HUES6 (cell line): ENCODE results near the gene ZNF83.
"Not testable (repeated sequence)": the region's sequence is repeated elsewhere in the genome, so short reads cannot be mapped to it uniquely, and the experiment has no call there.

Experiments
- H3K27ac ChIP-seq: 2 replicates; pipeline ENCODE4 v1.7.0; 2013; ENCODE audit warnings: low read depth, mild to moderate bottlenecking, low read length, inconsistent platforms
- H3K27me3 ChIP-seq: 2 replicates; pipeline ENCODE4 v1.6.1; 2013; ENCODE audit warnings: low read length; ENCODE audit not compliant: control insufficient read depth, insufficient read depth
- H3K36me3 ChIP-seq: 2 replicates; pipeline ENCODE4 v1.6.1; 2013; ENCODE audit warnings: low read length; ENCODE audit not compliant: control insufficient read depth, insufficient read depth
- H3K4me1 ChIP-seq: 2 replicates; pipeline ENCODE4 v1.6.1; 2013; ENCODE audit warnings: low read length; ENCODE audit not compliant: control insufficient read depth, insufficient read depth
- H3K4me3 ChIP-seq: 2 replicates; pipeline ENCODE4 v1.5.1; 2013; ENCODE audit warnings: low read depth, low read length
- H3K9ac ChIP-seq: one replicate; pipeline ENCODE4 v1.6.1; 2013; ENCODE audit warnings: mild to moderate bottlenecking, low read length
- H3K9me3 ChIP-seq: 2 replicates; pipeline ENCODE4 v1.6.1; 2013; ENCODE audit warnings: low read depth, low read length; ENCODE audit not compliant: control insufficient read depth, insufficient read depth

The ZNF83 gene

DNA sequence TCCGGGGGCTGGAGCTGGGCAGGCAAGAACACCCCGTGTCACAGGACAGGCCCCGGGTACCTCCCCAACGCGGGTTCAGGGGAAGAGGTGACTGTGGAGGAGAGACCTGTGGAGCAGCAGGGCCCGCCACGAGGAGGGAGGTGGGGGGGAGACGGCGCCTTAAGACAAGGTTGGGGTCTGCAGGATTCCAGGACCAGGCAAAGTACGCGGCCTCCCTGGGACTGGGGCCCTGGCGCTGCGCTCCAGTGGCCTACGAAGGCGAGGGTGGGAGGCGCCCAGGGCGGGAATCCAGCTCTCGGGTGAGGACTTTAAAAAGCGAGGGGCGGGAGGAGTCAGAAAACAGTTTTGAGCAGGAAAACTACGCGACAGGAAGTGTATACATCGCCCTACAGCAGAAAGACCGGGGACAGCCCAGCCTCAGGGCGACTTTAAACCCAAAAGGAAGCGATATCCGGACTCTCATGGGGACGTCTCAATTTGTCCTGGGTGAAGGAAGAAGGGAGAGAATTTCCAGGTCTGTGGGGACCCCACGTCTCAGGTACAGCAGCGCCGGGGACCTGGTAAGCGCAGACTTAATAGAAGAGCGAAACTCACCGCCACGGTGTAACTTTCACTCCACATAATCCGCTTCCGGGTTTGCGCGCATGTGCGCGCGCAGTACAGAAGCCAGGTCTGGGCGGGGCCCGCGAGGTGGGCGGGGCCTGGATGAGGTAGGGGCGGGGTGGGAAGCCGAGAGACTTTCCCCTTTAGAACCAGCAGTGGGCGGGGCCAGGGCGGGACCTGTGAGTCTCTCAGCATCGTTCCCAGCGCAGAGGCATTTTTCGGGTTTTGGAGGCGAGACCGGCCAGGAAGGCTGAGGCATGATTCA lies at the start of gene ZNF83:
Gene ZNF83, minus strand, starts transcription at position 638 of the 868 bp plus-strand sequence.
- Histone ChIP-seq H3K4me3 (peak within 1 kb of the TSS; percentile 98), H3K36me3 (peaks cover 7% of the 10 kb centered on the region), H3K4me1 (0 out of 2 replicates have a peak, but pooled peaks cover 4% of the 10 kb centered on the region), H3K27ac (peak within 1 kb of the TSS; percentile 90), H3K9me3 (no peaks in the 10 kb centered on the region), H3K27me3 (no peaks in the 10 kb centered on the region), H3K9ac (peak within 1 kb of the TSS; percentile 93)

DNA sequence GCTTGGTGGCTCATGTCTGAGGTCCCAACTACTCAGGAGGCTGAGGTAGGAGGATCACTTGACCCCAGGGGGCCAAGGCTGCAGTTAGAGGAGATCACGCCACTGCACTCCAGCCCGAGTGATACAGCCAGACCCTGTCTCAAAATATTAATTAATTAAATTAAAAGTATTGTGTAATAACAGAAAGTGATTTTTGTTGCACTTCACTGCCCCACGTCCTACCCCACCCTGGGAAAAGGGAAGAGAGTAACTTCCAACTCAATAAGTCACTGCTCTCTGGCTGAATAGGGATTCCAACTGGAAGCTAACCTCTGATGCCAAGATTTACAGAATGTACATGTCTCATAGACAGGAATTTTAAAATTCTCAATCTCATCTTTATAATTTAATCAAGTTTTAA lies 49.5 kb upstream of the ZNF83 start:
- Histone ChIP-seq H3K9ac (no peak overlapping the region), H3K36me3 (peaks cover 9% of the 10 kb centered on the region), H3K4me1 (peaks cover 9% of the 10 kb centered on the region; the same call in 1 of the 2 replicates), H3K4me3 (no peak overlapping the region), H3K27ac (no peak overlapping the region), H3K27me3 (no peaks in the 10 kb centered on the region), H3K9me3 (no peaks in the 10 kb centered on the region)

DNA sequence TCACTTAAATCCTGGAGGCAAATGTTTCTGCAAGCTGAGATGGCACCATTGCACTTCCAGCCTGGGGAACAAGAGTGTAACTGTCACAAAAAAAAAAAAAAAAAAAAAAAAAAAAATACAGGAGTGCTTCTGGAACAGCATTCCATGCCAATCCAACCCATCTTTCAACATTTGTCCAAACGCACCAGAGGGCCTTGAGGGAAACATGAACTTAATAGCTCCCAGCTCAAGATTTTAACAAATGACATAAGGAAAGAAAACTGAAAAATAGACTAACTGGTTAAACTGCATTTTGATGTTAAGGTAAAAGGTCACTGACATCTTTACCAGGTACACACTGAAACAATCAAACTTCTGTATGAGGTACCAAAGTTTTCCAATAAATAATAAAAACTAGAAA lies 47.7 kb upstream of the ZNF83 start:
- H3K9me3 ChIP-seq = no peaks in the 10 kb centered on the region
- peaks cover 3% of the 10 kb centered on the region; the same call in 1 of the 2 replicates for H3K4me1 ChIP-seq
- no peak overlapping the region for H3K4me3 ChIP-seq
- H3K9ac ChIP-seq = no peak overlapping the region
- H3K27ac ChIP-seq = no peak overlapping the region
- H3K36me3 ChIP-seq = peaks cover 14% of the 10 kb centered on the region
- H3K27me3 ChIP-seq = no peaks in the 10 kb centered on the region

DNA sequence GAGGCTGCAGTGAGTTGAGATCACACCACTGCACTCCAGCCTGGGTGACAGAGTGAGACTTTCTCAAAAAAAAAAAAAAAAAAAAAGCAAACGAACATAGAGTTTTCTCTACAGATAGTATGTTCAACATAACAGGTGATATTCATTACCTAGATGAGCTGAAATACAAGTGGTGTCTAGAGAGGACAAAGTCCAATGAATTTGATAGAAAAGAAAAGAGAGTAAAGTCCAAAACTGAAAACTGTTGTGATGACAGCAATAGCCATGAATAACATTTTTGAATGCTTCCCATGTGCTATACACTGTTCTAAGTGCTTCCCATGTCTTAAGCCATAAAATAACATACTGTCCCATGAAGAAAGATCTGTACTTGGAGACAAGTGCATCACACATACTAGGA lies 43.1 kb upstream of the ZNF83 start:
- Histone ChIP-seq H3K9me3 (peaks cover 12% of the 10 kb centered on the region; the same call in 1 of the 2 replicates), H3K36me3 (peaks cover 27% of the 10 kb centered on the region)
- H3K27me3 ChIP-seq, H3K9ac ChIP-seq, H3K4me3 ChIP-seq, H3K27ac ChIP-seq, H3K4me1 ChIP-seq: not testable (repeated sequence)

DNA sequence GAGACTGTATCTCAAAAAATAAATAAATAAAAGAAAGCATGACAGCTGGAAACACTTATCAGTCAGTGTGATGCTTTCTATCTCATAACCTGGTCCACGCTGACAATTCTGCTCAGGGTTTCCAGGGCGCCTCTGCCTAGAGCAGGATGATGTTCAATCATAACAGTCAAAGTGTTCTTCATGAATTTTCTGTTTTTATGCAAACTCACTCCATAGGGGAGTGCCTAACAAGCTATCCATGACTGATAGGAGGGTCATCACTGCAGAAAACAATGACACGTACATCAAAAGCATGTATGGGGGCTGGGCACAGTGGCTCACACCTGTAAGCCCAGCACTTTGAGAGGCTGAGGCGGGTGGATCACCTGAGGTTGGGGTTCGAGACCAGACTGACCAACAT lies 41.4 kb upstream of the ZNF83 start:
- H3K36me3 ChIP-seq = peaks cover 31% of the 10 kb centered on the region
- no peak overlapping the region for H3K9ac ChIP-seq
- no peak overlapping the region for H3K4me3 ChIP-seq
- no peak overlapping the region for H3K27ac ChIP-seq
- no peaks in the 10 kb centered on the region for H3K4me1 ChIP-seq
- H3K9me3 ChIP-seq = peaks cover 24% of the 10 kb centered on the region
- H3K27me3 ChIP-seq = no peaks in the 10 kb centered on the region

DNA sequence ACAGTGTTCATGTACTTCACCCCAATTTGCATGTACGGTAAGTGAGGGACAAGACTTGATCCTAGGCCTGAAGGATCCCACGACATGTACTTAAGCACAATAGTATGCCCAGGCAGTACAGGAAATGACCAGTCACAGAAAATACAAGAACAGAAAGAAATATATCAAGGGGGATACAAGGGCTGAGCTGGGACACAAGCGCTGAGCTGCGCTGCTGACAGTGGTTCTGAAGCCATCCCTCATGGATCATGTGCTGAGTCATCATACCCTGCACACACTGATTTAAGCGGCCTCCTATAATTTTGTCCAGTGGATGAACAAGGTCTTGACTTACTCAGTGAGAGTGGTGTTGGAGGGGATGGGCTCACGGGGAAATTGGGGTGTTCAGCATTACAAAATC lies 37.1 kb upstream of the ZNF83 start:
- H3K4me1 ChIP-seq, H3K27me3 ChIP-seq, H3K4me3 ChIP-seq, H3K9ac ChIP-seq, H3K27ac ChIP-seq: not testable (repeated sequence)
- peaks cover 24% of the 10 kb centered on the region for H3K9me3 ChIP-seq
- H3K36me3 ChIP-seq = peaks cover 16% of the 10 kb centered on the region; the same call in 1 of the 2 replicates

DNA sequence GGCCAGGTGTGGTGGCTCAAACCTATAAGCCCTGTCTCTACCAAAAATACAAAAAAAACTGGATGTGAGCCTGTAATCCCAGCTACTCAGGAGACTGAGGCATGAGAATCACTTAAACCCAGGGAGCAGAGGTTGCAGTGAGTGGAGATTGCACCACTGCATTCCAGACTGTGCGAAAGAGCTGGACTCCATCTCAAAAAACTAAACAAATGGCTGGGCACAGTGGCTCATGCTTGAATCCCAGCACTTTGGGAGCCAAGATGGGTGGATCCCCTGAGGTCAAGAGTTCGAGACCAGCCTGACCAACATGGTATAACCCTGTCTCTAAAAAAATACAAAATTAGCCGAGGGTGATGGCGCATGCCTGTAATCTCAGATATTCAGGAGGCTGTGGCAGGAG lies 34.9 kb upstream of the ZNF83 start:
- H3K36me3 ChIP-seq = peaks cover 9% of the 10 kb centered on the region; the same call in 1 of the 2 replicates
- no peaks in the 10 kb centered on the region for H3K27me3 ChIP-seq

DNA sequence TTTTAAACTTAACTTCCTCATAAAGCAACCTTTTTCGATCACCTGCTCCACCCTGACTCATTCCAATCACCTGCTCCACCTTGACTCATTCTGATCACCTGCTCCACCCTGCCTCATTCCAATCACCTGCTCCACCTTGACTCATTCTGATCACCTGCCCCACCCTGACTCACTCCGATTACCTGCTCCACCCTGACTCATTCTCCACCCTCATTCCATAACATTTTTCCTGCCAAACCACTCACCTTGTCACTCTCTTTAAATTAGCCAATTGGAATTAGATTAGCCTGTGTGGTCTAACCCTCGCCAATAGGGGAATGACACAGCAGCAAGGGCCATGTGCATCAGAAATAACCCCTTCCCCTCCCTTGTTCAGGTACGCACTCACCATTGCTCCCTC lies 31.9 kb upstream of the ZNF83 start:
- H3K9me3 ChIP-seq = peaks cover 3% of the 10 kb centered on the region; the same call in 1 of the 2 replicates
- H3K27me3 ChIP-seq = no peaks in the 10 kb centered on the region
- H3K4me1 ChIP-seq = peaks cover 11% of the 10 kb centered on the region
- no peak overlapping the region for H3K27ac ChIP-seq
- no peak overlapping the region for H3K9ac ChIP-seq
- H3K36me3 ChIP-seq = peaks cover 8% of the 10 kb centered on the region; the same call in 1 of the 2 replicates
- no peak overlapping the region for H3K4me3 ChIP-seq

More for the DNA sequence above, 34.9 kb upstream of the ZNF83 start:
- H3K4me3 ChIP-seq = no peak overlapping the region
- no peak overlapping the region for H3K9ac ChIP-seq
- peaks cover 17% of the 10 kb centered on the region for H3K9me3 ChIP-seq
- H3K4me1 ChIP-seq = peaks cover 6% of the 10 kb centered on the region; the same call in 1 of the 2 replicates
- no peak overlapping the region for H3K27ac ChIP-seq

DNA sequence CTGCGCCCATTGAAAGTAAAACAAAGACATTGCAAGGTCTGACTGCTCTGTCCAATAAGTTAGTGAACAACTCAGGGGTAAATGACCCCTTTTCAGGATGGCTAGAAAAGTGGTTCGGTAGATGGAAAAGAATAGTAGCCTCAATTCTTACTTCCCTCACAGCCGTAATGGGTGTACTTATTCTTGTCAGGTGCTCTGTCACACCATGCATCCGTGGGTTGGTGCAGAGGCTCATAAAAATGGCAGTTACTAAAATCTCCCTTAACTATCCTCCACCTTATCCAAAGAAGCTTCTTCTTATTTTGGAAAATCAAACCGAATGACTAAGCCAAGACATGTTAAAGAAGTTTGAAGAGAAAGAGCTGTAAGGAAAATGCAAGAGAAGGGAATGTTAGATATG lies 31.4 kb upstream of the ZNF83 start:
- H3K9ac ChIP-seq = no peak overlapping the region
- H3K9me3 ChIP-seq = no peaks in the 10 kb centered on the region
- no peak overlapping the region for H3K4me3 ChIP-seq
- H3K36me3 ChIP-seq = peaks cover 6% of the 10 kb centered on the region; the same call in 1 of the 2 replicates
- no peak overlapping the region for H3K27ac ChIP-seq
- no peaks in the 10 kb centered on the region for H3K27me3 ChIP-seq
- peaks cover 16% of the 10 kb centered on the region for H3K4me1 ChIP-seq

DNA sequence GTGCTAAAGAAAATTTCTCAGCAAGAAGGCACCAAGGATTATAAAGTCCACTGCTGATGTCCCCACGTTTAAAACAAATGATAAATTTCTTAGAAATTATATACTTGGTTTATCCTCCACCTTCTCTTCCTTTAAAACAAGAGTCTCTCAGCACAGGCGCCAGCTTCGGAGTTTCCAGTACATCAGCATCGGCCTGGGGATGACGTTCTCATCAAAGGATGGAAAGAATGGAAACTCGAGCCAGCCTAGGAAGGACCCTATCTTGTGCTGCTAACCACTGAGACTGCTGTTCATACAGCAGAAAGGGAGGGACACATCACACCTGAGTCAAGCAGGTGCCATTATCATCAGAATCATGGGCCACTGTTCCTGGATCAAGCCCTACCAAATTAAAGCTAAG lies 29.8 kb upstream of the ZNF83 start:
- H3K9ac ChIP-seq = no peak overlapping the region
- H3K36me3 ChIP-seq = peaks cover 6% of the 10 kb centered on the region; the same call in 1 of the 2 replicates

DNA sequence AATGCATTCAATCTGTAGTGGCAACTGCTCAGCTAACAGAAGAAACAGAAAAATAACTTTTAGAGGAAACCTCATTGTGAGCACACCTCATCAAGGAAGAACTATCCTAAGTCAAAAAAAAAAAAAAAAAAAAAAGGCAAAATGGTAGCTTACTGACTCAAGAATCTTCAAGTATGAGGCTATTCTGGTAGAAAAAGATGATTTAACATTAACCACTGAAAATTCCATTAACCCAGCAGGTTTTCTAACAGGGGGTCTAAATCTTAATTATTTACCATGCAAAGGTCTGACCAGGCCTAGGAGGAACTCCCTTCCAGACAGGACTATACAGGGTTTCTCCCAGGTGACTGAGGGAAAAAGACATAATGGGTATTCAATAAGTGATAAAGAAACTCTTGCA lies 28.4 kb upstream of the ZNF83 start:
- no peak overlapping the region for H3K9ac ChIP-seq
- no peaks in the 10 kb centered on the region for H3K27me3 ChIP-seq
- H3K9me3 ChIP-seq = no peaks in the 10 kb centered on the region
- H3K36me3 ChIP-seq = peaks cover 15% of the 10 kb centered on the region; the same call in 1 of the 2 replicates
- peaks cover 20% of the 10 kb centered on the region for H3K4me1 ChIP-seq
- no peak overlapping the region for H3K4me3 ChIP-seq
- no peak overlapping the region for H3K27ac ChIP-seq

More for the DNA sequence above, 29.8 kb upstream of the ZNF83 start:
- H3K27me3 ChIP-seq = no peaks in the 10 kb centered on the region
- H3K4me1 ChIP-seq = peaks cover 20% of the 10 kb centered on the region
- no peak overlapping the region for H3K27ac ChIP-seq
- no peak overlapping the region for H3K4me3 ChIP-seq
- H3K9me3 ChIP-seq = no peaks in the 10 kb centered on the region
